22Rv1 (cell line): ENCODE data around the gene DSG1.

Source experiments
- ZFX ChIP-seq: fragments of 450-650 bp; IDR thresholded peaks from 2 replicates; pipeline ENCODE4 v1.6.1; 2017; ENCODE audit warnings: antibody characterized with exemption, borderline replicate concordance
- TF ChIP-seq, protein P1 (sequence below): fragments of 450-650 bp; IDR thresholded peaks from 2 replicates; pipeline ENCODE4 v1.5.1; 2017; ENCODE audit warnings: mild to moderate bottlenecking

DNA sequence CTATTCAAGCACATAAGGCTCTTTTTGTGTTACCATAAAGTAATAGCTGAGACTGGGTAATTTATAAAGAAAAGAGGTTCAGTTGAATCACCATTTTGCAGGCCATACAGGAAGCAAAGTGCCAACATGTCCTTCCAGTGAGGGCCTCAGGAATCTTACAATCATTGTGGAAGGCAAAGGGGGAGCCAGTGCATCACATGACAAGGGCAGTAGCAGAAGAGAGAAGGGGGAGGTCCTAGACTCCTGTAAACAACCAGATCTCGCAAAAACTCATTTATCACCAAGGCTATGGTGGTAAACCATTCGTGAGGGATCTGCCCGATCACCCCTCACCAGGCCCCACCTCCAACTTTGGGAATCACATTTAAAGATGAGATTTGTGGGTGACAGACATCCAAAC is 75.3 kb downstream of the DSG1 start:
- TF ChIP-seq, protein P1, sequence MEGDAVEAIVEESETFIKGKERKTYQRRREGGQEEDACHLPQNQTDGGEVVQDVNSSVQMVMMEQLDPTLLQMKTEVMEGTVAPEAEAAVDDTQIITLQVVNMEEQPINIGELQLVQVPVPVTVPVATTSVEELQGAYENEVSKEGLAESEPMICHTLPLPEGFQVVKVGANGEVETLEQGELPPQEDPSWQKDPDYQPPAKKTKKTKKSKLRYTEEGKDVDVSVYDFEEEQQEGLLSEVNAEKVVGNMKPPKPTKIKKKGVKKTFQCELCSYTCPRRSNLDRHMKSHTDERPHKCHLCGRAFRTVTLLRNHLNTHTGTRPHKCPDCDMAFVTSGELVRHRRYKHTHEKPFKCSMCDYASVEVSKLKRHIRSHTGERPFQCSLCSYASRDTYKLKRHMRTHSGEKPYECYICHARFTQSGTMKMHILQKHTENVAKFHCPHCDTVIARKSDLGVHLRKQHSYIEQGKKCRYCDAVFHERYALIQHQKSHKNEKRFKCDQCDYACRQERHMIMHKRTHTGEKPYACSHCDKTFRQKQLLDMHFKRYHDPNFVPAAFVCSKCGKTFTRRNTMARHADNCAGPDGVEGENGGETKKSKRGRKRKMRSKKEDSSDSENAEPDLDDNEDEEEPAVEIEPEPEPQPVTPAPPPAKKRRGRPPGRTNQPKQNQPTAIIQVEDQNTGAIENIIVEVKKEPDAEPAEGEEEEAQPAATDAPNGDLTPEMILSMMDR, result no peak
- no peak for TF ChIP-seq ZFX
